Measurements from ENCODE around the gene TRPM2. TPM values are rescaled to one million over a fixed set of nuclear protein-coding genes. Genes with fewer than 3 reads are reported as not detected.
"Not testable (repeated sequence)": the region's sequence is repeated elsewhere in the genome, so short reads cannot be mapped to it uniquely, and the experiment has no call there.

Gene TRPM2
- total RNA-seq, 1 donor = not detected

- no peak overlapping the region for H3K4me3 ChIP-seq (ENCODE audit: low read depth, low read length)
- DNase-seq (ENCODE audit: low read depth) = no peak
- no peak for TF ChIP-seq CTCF (IDR thresholded peaks at IDR 0.05; ENCODE audit: insufficient read depth, low read length)
Observed at GRCh38 chr21:44402323-44403105, 49.1 kb downstream of the TRPM2 start.

GRCh38 chr21:44403106-44404020 lies 49.9 kb downstream of the TRPM2 start:
- no peak overlapping the region for H3K4me3 ChIP-seq (ENCODE audit: low read depth, low read length)
- no peak for DNase-seq (ENCODE audit: low read depth)
- TF ChIP-seq CTCF (IDR thresholded peaks at IDR 0.05; ENCODE audit: insufficient read depth, low read length) = no peak

- not testable (repeated sequence) for H3K4me3 ChIP-seq (ENCODE audit: low read depth, low read length); DNase-seq (ENCODE audit: low read depth)
Observed at GRCh38 chr21:44404482-44404881, 51.1 kb downstream of the TRPM2 start.

GRCh38 chr21:44405091-44405947 lies 51.9 kb downstream of the TRPM2 start:
- TF ChIP-seq CTCF (IDR thresholded peaks at IDR 0.05; ENCODE audit: insufficient read depth, low read length) = no peak
- no peak overlapping the region for H3K4me3 ChIP-seq (ENCODE audit: low read depth, low read length)
- no peak for DNase-seq (ENCODE audit: low read depth)

GRCh38 chr21:44405948-44406872 lies 52.8 kb downstream of the TRPM2 start:
- no peak for DNase-seq (ENCODE audit: low read depth)
- no peak overlapping the region for H3K4me3 ChIP-seq (ENCODE audit: low read depth, low read length)
- no peak for TF ChIP-seq CTCF (IDR thresholded peaks at IDR 0.05; ENCODE audit: insufficient read depth, low read length)

- no peak for TF ChIP-seq CTCF (IDR thresholded peaks at IDR 0.05; ENCODE audit: insufficient read depth, low read length)
- no peak for DNase-seq (ENCODE audit: low read depth)
- no peak overlapping the region for H3K4me3 ChIP-seq (ENCODE audit: low read depth, low read length)
Observed at GRCh38 chr21:44406953-44407352, 53.5 kb downstream of the TRPM2 start.
